Chondrocyte (in vitro differentiated cells): ENCODE measurements around the gene DEFB119. TPM values are rescaled to one million over a fixed set of nuclear protein-coding genes. Genes with fewer than 3 reads are reported as not detected.
"Not testable (repeated sequence)": the region's sequence is repeated elsewhere in the genome, so short reads cannot be mapped to it uniquely, and the experiment has no call there.

ENCODE experiments used
- DNase-seq: peaks from one replicate; pipeline ENCODE4 v3.0.0; 2021; ENCODE audit warnings: mixed read lengths, low spot score
- H3K27ac Mint-ChIP-seq: one replicate; pipeline ENCODE4 v1.8.0; 2021; ENCODE audit warnings: mild to moderate bottlenecking, moderate library complexity, mixed read lengths; ENCODE audit not compliant: unreplicated experiment
- H3K27me3 Mint-ChIP-seq: 2 replicates; pipeline ENCODE4 v1.8.0; 2021; ENCODE audit warnings: low read depth, mixed read lengths
- H3K36me3 Mint-ChIP-seq: 2 replicates; pipeline ENCODE4 v1.8.0; 2021; ENCODE audit warnings: low read depth, mixed read lengths
- H3K4me1 Mint-ChIP-seq: 2 replicates; pipeline ENCODE4 v1.8.0; 2021; ENCODE audit warnings: low read depth, mild to moderate bottlenecking, mixed read lengths
- H3K4me3 Mint-ChIP-seq: one replicate; pipeline ENCODE4 v1.8.0; 2021; ENCODE audit warnings: mild to moderate bottlenecking, moderate library complexity, mixed read lengths; ENCODE audit not compliant: unreplicated experiment
- H3K9me3 Mint-ChIP-seq: 2 replicates; pipeline ENCODE4 v1.8.0; 2021; ENCODE audit warnings: low read depth, mixed read lengths
- CTCF ChIP-seq: fragments of 200-600 bp; sonication (generic); IDR thresholded peaks from 2 replicates; pipeline ENCODE4 v1.5.0; 2021; ENCODE audit warnings: antibody characterized with exemption, mild to moderate bottlenecking, moderate library complexity
- total RNA-seq: library from RNA; stranded (reverse); gene quantifications from 3 replicates; pipeline ENCODE4 v1.2.1, GENCODE V29; 2021

Gene DEFB119
- total RNA-seq, 1 donor from 2014 or later: not detected

- peaks cover 3% of the 10 kb centered on the region for H3K9me3 Mint-ChIP-seq
- no peak overlapping the region for H3K27ac Mint-ChIP-seq
- peaks cover 9% of the 10 kb centered on the region for H3K27me3 Mint-ChIP-seq
- no peak for TF ChIP-seq CTCF
- no peak for DNase-seq
- H3K36me3 Mint-ChIP-seq: no peaks in the 10 kb centered on the region
- no peaks in the 10 kb centered on the region for H3K4me1 Mint-ChIP-seq
- no peak overlapping the region for H3K4me3 Mint-ChIP-seq
Measured at GRCh38 chr20:31394900-31395299, 4.5 kb upstream of the DEFB119 start.

- H3K27me3 Mint-ChIP-seq: peaks cover 14% of the 10 kb centered on the region
- H3K4me1 Mint-ChIP-seq: no peaks in the 10 kb centered on the region
- DNase-seq: no peak
- H3K27ac Mint-ChIP-seq: no peak overlapping the region
- H3K4me3 Mint-ChIP-seq: no peak overlapping the region
- H3K36me3 Mint-ChIP-seq: no peaks in the 10 kb centered on the region
- no peak for TF ChIP-seq CTCF
- peaks cover 3% of the 10 kb centered on the region for H3K9me3 Mint-ChIP-seq
Measured at GRCh38 chr20:31392836-31393235, 2.4 kb upstream of the DEFB119 start.

- Mint-ChIP-seq H3K9me3 (peaks cover 16% of the 10 kb centered on the region), H3K4me3 (no peak overlapping the region), H3K4me1 (no peaks in the 10 kb centered on the region), H3K27me3 (peaks cover 8% of the 10 kb centered on the region), H3K36me3 (peaks cover 4% of the 10 kb centered on the region), H3K27ac (no peak overlapping the region)
- no peak for DNase-seq
- no peak for TF ChIP-seq CTCF
Measured at GRCh38 chr20:31374346-31374745, 16.0 kb downstream of the DEFB119 start.

- no peak for TF ChIP-seq CTCF
- Mint-ChIP-seq H3K36me3 (no peaks in the 10 kb centered on the region), H3K9me3 (peaks cover 14% of the 10 kb centered on the region), H3K4me1 (no peaks in the 10 kb centered on the region), H3K27ac (no peak within 1 kb of the TSS), H3K27me3 (no peaks in the 10 kb centered on the region), H3K4me3 (no peak within 1 kb of the TSS)
- DNase-seq: no peak
Measured at GRCh38 chr20:31368301-31368700, 22.1 kb downstream of the DEFB119 start, which contains the start of gene DEFB118. Gene DEFB118, plus strand, starts transcription at chr20:31368601. Its CDS starts 50 bp downstream, at chr20:31368651.

GRCh38 chr20:31364272-31364671, 26.1 kb downstream of the DEFB119 start:
- not testable (repeated sequence) for H3K27ac Mint-ChIP-seq, H3K36me3 Mint-ChIP-seq, H3K4me3 Mint-ChIP-seq, DNase-seq, H3K27me3 Mint-ChIP-seq, H3K4me1 Mint-ChIP-seq
- peaks cover 17% of the 10 kb centered on the region for H3K9me3 Mint-ChIP-seq

GRCh38 chr20:31363295-31363694, 27.1 kb downstream of the DEFB119 start:
- Mint-ChIP-seq H3K27ac (no peak overlapping the region), H3K27me3 (no peaks in the 10 kb centered on the region), H3K4me3 (no peak overlapping the region), H3K4me1 (no peaks in the 10 kb centered on the region), H3K9me3 (peaks cover 20% of the 10 kb centered on the region), H3K36me3 (no peaks in the 10 kb centered on the region)
- DNase-seq: no peak
- TF ChIP-seq CTCF: no peak
